ENCODE data around the gene CMKLR1. TPM values are rescaled to one million over a fixed set of nuclear protein-coding genes. Genes with fewer than 3 reads are reported as not detected.

The CMKLR1 gene
- total and polyA plus RNA-seq, 2 donors (not counting 1 experiment from before 2014, with no cell fraction given), result 0.06 to 0.54 TPM

DNA sequence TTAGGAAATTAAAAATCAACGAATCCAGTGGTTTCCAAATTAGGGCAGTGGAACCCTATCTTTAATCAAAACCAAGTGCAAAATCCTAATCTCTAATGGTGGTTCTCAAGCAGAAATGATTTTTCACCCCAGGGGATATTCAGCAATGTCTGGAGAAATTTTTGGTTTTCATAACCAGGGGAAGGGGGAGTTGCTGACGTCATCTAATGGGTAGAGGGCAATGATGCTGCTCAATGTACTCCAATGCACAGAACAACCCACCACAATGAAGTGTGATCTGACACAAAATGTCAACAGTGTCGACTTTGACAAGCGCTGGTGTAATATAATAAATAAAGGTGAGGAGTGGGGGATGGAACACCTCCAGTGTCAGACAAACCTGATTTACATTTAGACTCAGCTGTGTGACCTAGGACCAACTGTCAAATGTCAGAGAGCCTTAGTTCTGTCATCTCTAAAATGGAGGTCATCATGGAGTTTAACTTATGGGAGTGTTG lies 81.5 kb downstream of the CMKLR1 start:
- H3K27ac ChIP-seq (ENCODE audit: low read length in 2 of 2), result no peak overlapping the region
- TF ChIP-seq, protein P1, sequence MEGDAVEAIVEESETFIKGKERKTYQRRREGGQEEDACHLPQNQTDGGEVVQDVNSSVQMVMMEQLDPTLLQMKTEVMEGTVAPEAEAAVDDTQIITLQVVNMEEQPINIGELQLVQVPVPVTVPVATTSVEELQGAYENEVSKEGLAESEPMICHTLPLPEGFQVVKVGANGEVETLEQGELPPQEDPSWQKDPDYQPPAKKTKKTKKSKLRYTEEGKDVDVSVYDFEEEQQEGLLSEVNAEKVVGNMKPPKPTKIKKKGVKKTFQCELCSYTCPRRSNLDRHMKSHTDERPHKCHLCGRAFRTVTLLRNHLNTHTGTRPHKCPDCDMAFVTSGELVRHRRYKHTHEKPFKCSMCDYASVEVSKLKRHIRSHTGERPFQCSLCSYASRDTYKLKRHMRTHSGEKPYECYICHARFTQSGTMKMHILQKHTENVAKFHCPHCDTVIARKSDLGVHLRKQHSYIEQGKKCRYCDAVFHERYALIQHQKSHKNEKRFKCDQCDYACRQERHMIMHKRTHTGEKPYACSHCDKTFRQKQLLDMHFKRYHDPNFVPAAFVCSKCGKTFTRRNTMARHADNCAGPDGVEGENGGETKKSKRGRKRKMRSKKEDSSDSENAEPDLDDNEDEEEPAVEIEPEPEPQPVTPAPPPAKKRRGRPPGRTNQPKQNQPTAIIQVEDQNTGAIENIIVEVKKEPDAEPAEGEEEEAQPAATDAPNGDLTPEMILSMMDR (IDR thresholded peaks at IDR 0.05), result no peak
- TF ChIP-seq EZH2 (IDR thresholded peaks at IDR 0.05; ENCODE audit: borderline replicate concordance, insufficient read depth, low read depth, low read length, poor library complexity, severe bottlenecking), result no peak
- H3K79me2 ChIP-seq (ENCODE audit: control insufficient read depth, insufficient read depth, low read length), result no peaks in the 10 kb centered on the region
- H3K4me1 Mint-ChIP-seq, result no peaks in the 10 kb centered on the region
- H3K27me3 ChIP-seq (replicated peaks in 1 of 4; ENCODE audit: control extremely low read depth in 1 of 4, control insufficient read depth in 3 of 4, insufficient read depth in 4 of 4, low read length in 3 of 4), result peaks cover 0 to 3% (median 0%) of the 10 kb centered on the region in 4 experiments
- no peaks in the 10 kb centered on the region for H4K20me1 ChIP-seq (ENCODE audit: control insufficient read depth, insufficient read depth, low read length, poor library complexity, severe bottlenecking)
- intact Hi-C loops (cut with micrococcal nuclease), result no loop called here
- ChIA-PET POLR2A (no interaction called here), CTCF (no interaction called here)
- no peak overlapping the region for H3K27ac Mint-ChIP-seq
- no peak overlapping the region for H3K9ac ChIP-seq (ENCODE audit: low read length)
- H2AFZ ChIP-seq (ENCODE audit: insufficient read depth, low read depth, low read length, poor library complexity, severe bottlenecking), result no peak overlapping the region
- WGBS (ENCODE audit: insufficient coverage), result no CpG with 5 or more reads among the region's 4 CpGs
- no peak overlapping the region for H3K4me3 Mint-ChIP-seq
- H3K4me1 ChIP-seq (ENCODE audit: control insufficient read depth in 2 of 2, insufficient read depth in 2 of 2, low read length in 2 of 2), result no peaks in the 10 kb centered on the region
- H3K9me3 Mint-ChIP-seq (ENCODE audit: insufficient read depth), result peaks cover 19% of the 10 kb centered on the region
- ATAC-seq (ENCODE audit: low read depth), result no peak
- H3K4me2 ChIP-seq (replicated peaks; ENCODE audit: low read depth, low read length, poor library complexity, severe bottlenecking), result no peak overlapping the region
- peaks cover 0 to 11% (median 0%) of the 10 kb centered on the region in 3 donors for H3K9me3 ChIP-seq (ENCODE audit: control extremely low read depth in 1 of 3, control insufficient read depth in 2 of 3, insufficient read depth in 1 of 3, low read length in 2 of 3)
- no peak for DNase-seq
- H3K27me3 Mint-ChIP-seq, result peaks cover 12% of the 10 kb centered on the region
- H3K4me3 ChIP-seq (ENCODE audit: control extremely low read depth in 1 of 5, extremely low read depth in 1 of 5, insufficient read depth in 1 of 5, low read depth in 2 of 5, low read length in 4 of 5), result no peak overlapping the region
- no peaks in the 10 kb centered on the region for H3K36me3 ChIP-seq (replicated peaks in 1 of 2; ENCODE audit: control extremely low read depth in 1 of 2, control insufficient read depth in 1 of 2, extremely low read depth in 1 of 2, insufficient read depth in 2 of 2, low read length in 1 of 2)

DNA sequence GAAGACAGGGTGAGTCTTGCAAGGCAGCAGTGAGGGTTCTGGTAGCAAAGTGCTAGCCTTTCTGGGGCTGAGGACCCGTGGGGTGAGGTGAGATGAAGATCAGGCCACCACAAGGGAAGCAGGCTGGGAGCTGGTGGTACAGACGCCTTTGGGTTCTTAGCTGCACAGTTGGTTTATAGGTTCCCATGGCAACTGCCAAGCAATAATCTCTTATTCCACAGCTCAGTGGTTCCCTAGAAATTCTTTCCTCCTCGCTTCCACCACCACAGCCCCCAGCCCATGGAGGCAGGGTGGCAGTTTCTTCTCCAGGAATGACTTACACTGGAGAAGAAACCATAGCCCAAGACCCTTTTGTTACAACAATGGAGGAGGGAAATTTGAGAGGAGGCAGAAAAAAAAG lies 82.1 kb downstream of the CMKLR1 start:
- no peak overlapping the region for H3K9ac ChIP-seq (ENCODE audit: low read length)
- DNase-seq (no peak), ATAC-seq (ENCODE audit: low read depth) (no peak)
- TF ChIP-seq, protein P1 (IDR thresholded peaks at IDR 0.05), result no peak
- no peak for TF ChIP-seq EZH2 (IDR thresholded peaks at IDR 0.05; ENCODE audit: borderline replicate concordance, insufficient read depth, low read depth, low read length, poor library complexity, severe bottlenecking)
- intact Hi-C loops (cut with micrococcal nuclease), result no loop called here
- H3K4me3 ChIP-seq (ENCODE audit: control extremely low read depth in 1 of 5, extremely low read depth in 1 of 5, insufficient read depth in 1 of 5, low read depth in 2 of 5, low read length in 4 of 5), result no peak overlapping the region
- CTCF ChIA-PET, result interaction anchor here (0.6 kb wide), 1 partner anchor 296 kb away, joined by 3 read pairs; no protein-coding TSS in a partner anchor
- Mint-ChIP-seq H3K4me1 (no peaks in the 10 kb centered on the region), H3K27me3 (peaks cover 15% of the 10 kb centered on the region), H3K27ac (no peak overlapping the region), H3K4me3 (no peak overlapping the region), H3K9me3 (ENCODE audit: insufficient read depth) (peaks cover 16% of the 10 kb centered on the region)
- H3K4me1 ChIP-seq (ENCODE audit: control insufficient read depth in 2 of 2, insufficient read depth in 2 of 2, low read length in 2 of 2), result no peaks in the 10 kb centered on the region
- H3K36me3 ChIP-seq (replicated peaks in 1 of 2; ENCODE audit: control extremely low read depth in 1 of 2, control insufficient read depth in 1 of 2, extremely low read depth in 1 of 2, insufficient read depth in 2 of 2, low read length in 1 of 2), result no peaks in the 10 kb centered on the region
- 36% methylated on average over 1 of the region's 3 CpGs for WGBS (ENCODE audit: insufficient coverage)
- no peak overlapping the region for H3K27ac ChIP-seq (ENCODE audit: low read length in 2 of 2)
- H3K4me2 ChIP-seq (replicated peaks; ENCODE audit: low read depth, low read length, poor library complexity, severe bottlenecking), result no peak overlapping the region
- H4K20me1 ChIP-seq (ENCODE audit: control insufficient read depth, insufficient read depth, low read length, poor library complexity, severe bottlenecking), result no peaks in the 10 kb centered on the region
- POLR2A ChIA-PET, result no interaction called here
- peaks cover 0 to 3% (median 0%) of the 10 kb centered on the region in 4 experiments for H3K27me3 ChIP-seq (replicated peaks in 1 of 4; ENCODE audit: control extremely low read depth in 1 of 4, control insufficient read depth in 3 of 4, insufficient read depth in 4 of 4, low read length in 3 of 4)
- H2AFZ ChIP-seq (ENCODE audit: insufficient read depth, low read depth, low read length, poor library complexity, severe bottlenecking), result no peak overlapping the region
- no peaks in the 10 kb centered on the region for H3K79me2 ChIP-seq (ENCODE audit: control insufficient read depth, insufficient read depth, low read length)
- peaks cover 0 to 11% (median 0%) of the 10 kb centered on the region in 3 donors for H3K9me3 ChIP-seq (ENCODE audit: control extremely low read depth in 1 of 3, control insufficient read depth in 2 of 3, insufficient read depth in 1 of 3, low read length in 2 of 3)

All from B cell (primary cell).